ENCODE results near the gene OR8S1. TPM values are rescaled to one million over a fixed set of nuclear protein-coding genes. Genes with fewer than 3 reads are reported as not detected.
"Not testable (repeated sequence)": the region's sequence is repeated elsewhere in the genome, so short reads cannot be mapped to it uniquely, and the experiment has no call there.

The OR8S1 gene
- total RNA-seq, 1 donor: not detected

GRCh38 chr12:48545833-48546469 is 20.5 kb downstream of the OR8S1 start:
- Histone ChIP-seq H3K4me2 (ENCODE audit: insufficient read depth, low read length) (no peak overlapping the region), H3K4me1 (ENCODE audit: insufficient read depth, low read length) (no peaks in the 10 kb centered on the region), H3K9me3 (ENCODE audit: low read depth, low read length) (no peaks in the 10 kb centered on the region), H3K79me2 (ENCODE audit: insufficient read depth, low read length) (no peaks in the 10 kb centered on the region), H2AFZ (ENCODE audit: low read length) (no peak overlapping the region), H3K4me3 (ENCODE audit: insufficient read depth, low read length) (no peak overlapping the region), H3K36me3 (ENCODE audit: insufficient read depth, low read length) (no peaks in the 10 kb centered on the region), H3K27ac (ENCODE audit: low read depth, low read length) (no peak overlapping the region), H4K20me1 (ENCODE audit: insufficient read depth, low read length) (no peaks in the 10 kb centered on the region), H3K27me3 (ENCODE audit: insufficient read depth, low read length) (peaks cover 9% of the 10 kb centered on the region)
- no peak for DNase-seq (ENCODE audit: insufficient read length, low spot score, missing footprints)
- TF ChIP-seq CTCF (IDR thresholded peaks at IDR 0.05; ENCODE audit: extremely low read depth, low read depth, low read length): no peak

DNA sequence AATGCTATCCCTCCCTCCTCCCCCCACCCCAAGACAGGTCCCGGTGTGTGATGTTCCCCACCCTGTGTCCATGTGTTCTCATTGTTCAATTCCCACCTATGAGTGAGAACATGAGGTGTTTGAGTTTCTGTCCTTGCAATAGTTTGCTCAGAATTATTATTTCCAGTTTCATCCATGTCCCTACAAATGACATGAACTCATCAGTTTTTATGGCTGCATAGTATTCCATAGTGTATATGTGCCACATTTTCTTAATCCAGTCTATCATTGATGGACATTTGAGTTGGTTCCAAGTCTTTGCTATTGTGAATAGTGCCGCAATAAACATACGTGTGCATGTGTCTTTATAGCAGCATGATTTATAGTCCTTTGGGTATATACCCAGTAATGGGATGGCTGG is 21.6 kb downstream of the OR8S1 start:
- not testable (repeated sequence) for H4K20me1 ChIP-seq (ENCODE audit: insufficient read depth, low read length); H3K27ac ChIP-seq (ENCODE audit: low read depth, low read length); H3K27me3 ChIP-seq (ENCODE audit: insufficient read depth, low read length); H2AFZ ChIP-seq (ENCODE audit: low read length); H3K4me1 ChIP-seq (ENCODE audit: insufficient read depth, low read length); H3K4me3 ChIP-seq (ENCODE audit: insufficient read depth, low read length); H3K4me2 ChIP-seq (ENCODE audit: insufficient read depth, low read length); H3K9me3 ChIP-seq (ENCODE audit: low read depth, low read length); H3K79me2 ChIP-seq (ENCODE audit: insufficient read depth, low read length); DNase-seq (ENCODE audit: insufficient read length, low spot score, missing footprints); H3K36me3 ChIP-seq (ENCODE audit: insufficient read depth, low read length)

DNA sequence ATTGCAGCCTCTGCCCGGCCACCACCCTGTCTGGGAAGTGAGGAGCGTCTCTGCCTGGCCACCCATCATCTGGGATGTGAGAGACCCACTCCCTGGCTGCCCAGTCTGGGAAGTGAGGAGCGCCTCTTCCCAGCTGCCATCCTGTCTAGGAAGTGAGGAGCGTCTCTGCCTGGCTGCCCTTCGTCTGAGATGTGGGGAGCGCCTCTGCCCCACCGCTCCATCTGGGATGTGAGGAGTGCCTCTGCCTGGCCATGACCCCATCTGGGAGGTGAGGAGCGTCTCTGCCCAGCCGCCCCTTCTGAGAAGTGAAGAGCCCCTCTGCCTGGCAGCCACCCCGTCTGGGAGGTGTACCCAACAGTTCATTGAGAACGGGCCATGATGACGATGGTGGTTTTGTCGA is 26.2 kb downstream of the OR8S1 start:
- not testable (repeated sequence) for H3K79me2 ChIP-seq (ENCODE audit: insufficient read depth, low read length); H2AFZ ChIP-seq (ENCODE audit: low read length); H4K20me1 ChIP-seq (ENCODE audit: insufficient read depth, low read length); H3K4me3 ChIP-seq (ENCODE audit: insufficient read depth, low read length); H3K27ac ChIP-seq (ENCODE audit: low read depth, low read length); H3K27me3 ChIP-seq (ENCODE audit: insufficient read depth, low read length); H3K4me2 ChIP-seq (ENCODE audit: insufficient read depth, low read length); H3K36me3 ChIP-seq (ENCODE audit: insufficient read depth, low read length); DNase-seq (ENCODE audit: insufficient read length, low spot score, missing footprints); H3K9me3 ChIP-seq (ENCODE audit: low read depth, low read length); H3K4me1 ChIP-seq (ENCODE audit: insufficient read depth, low read length)

DNA sequence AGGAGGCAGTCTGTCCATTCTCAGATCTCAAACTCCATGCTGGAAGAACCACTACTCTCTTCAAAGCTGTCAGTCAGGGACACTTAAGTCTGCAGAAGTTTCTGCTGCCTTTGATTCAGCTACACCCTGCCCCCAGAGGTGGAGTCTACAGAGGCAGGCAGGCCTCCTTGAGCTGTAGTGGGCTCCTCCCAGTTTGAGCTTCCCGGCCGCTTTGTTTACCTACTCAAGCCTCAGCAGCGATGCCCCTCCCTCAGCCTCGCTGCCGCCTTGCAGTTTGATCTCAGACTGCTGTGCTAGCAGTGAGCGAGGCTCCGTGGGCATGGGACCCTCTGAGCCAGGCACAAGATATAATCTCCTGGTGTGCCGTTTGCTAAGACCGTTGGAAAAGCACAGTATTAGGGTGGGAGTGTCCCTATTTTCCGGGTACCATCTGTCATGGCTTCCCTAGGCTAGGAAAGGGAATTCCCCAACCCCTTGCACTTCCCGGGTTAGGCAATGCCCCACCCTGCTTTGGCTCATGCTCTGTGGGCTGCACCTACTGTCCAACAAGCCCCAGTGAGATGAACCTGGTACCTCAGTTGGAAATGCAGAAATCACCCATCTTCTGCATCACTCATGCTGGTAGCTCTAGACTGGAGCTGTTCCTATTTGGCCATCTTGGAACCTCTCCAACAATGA is 28.4 kb downstream of the OR8S1 start:
- H3K36me3 ChIP-seq (ENCODE audit: insufficient read depth, low read length); H3K9me3 ChIP-seq (ENCODE audit: low read depth, low read length); H3K27me3 ChIP-seq (ENCODE audit: insufficient read depth, low read length); H4K20me1 ChIP-seq (ENCODE audit: insufficient read depth, low read length); H3K4me2 ChIP-seq (ENCODE audit: insufficient read depth, low read length); H2AFZ ChIP-seq (ENCODE audit: low read length); DNase-seq (ENCODE audit: insufficient read length, low spot score, missing footprints); H3K27ac ChIP-seq (ENCODE audit: low read depth, low read length); H3K4me1 ChIP-seq (ENCODE audit: insufficient read depth, low read length); H3K4me3 ChIP-seq (ENCODE audit: insufficient read depth, low read length); H3K79me2 ChIP-seq (ENCODE audit: insufficient read depth, low read length): not testable (repeated sequence)

GRCh38 chr12:48556631-48557030 is 31.2 kb downstream of the OR8S1 start:
- Histone ChIP-seq H2AFZ (ENCODE audit: low read length) (no peak overlapping the region), H3K79me2 (ENCODE audit: insufficient read depth, low read length) (no peaks in the 10 kb centered on the region), H3K27me3 (ENCODE audit: insufficient read depth, low read length) (no peaks in the 10 kb centered on the region), H3K4me3 (ENCODE audit: insufficient read depth, low read length) (no peak overlapping the region), H4K20me1 (ENCODE audit: insufficient read depth, low read length) (no peaks in the 10 kb centered on the region), H3K4me1 (ENCODE audit: insufficient read depth, low read length) (no peaks in the 10 kb centered on the region), H3K36me3 (ENCODE audit: insufficient read depth, low read length) (no peaks in the 10 kb centered on the region), H3K9me3 (ENCODE audit: low read depth, low read length) (no peaks in the 10 kb centered on the region), H3K27ac (ENCODE audit: low read depth, low read length) (no peak overlapping the region), H3K4me2 (ENCODE audit: insufficient read depth, low read length) (no peak overlapping the region)
- DNase-seq (ENCODE audit: insufficient read length, low spot score, missing footprints): no peak
- no peak for TF ChIP-seq CTCF (IDR thresholded peaks at IDR 0.05; ENCODE audit: extremely low read depth, low read depth, low read length)

All from osteoblast (primary cell).